ENCODE results near the gene PTPRE. TPM values are rescaled to one million over a fixed set of nuclear protein-coding genes. Genes with fewer than 3 reads are reported as not detected.

The PTPRE gene
- total RNA-seq, 1 donor from 2014 or later = 0.21 TPM

DNA sequence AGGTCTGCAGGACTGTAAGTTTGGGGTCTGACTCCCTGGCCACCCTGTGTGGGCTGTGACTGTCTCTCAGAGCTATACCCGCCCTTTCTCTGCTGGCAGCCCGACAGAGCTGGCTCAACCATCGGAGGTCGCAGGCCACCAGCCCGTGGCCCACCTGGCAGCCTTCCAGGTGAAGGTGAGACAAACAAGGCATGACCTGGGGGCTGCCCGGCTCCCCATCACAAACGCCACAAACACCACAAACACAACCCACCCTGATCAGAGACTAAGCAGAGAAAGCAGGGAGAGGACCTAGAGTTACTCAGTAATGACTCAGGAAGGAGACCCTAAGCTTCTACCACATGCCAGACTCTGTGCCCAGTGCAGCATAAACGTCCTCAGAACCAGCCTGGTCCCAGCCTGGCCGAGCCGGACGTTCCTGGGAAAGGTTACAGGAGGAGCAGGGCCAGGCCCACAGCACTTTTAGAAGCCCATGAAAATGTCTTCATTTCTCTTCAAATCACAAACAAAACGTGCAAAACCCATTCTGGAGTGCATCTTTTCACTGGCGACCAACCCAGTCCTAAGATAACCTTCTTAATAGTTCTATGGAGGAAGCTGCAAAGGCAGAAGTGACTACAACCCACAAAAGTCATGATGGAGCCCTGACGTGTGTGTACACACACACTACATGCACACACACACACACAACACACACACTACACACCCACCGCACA lies 152.5 kb downstream of the PTPRE start:
- no peaks in the 10 kb centered on the region for H3K79me2 ChIP-seq (ENCODE audit: low read depth)
- no peaks in the 10 kb centered on the region for H3K9me3 Mint-ChIP-seq
- no peak overlapping the region for H3K4me2 ChIP-seq
- H3K4me1 Mint-ChIP-seq = peaks cover 22% of the 10 kb centered on the region
- TF ChIP-seq EZH2 (IDR thresholded peaks at IDR 0.05) = no peak
- TF ChIP-seq EZH2phosphoT487 (IDR thresholded peaks at IDR 0.05) = no peak
- no peak for TF ChIP-seq CTCF (IDR thresholded peaks at IDR 0.05)
- peaks cover 2% of the 10 kb centered on the region for H3K27me3 Mint-ChIP-seq (ENCODE audit: insufficient read depth, low read depth)
- H3K9ac ChIP-seq = no peak overlapping the region
- peak overlapping the region; percentile 3 for H3K27ac Mint-ChIP-seq
- no peaks in the 10 kb centered on the region for H4K20me1 ChIP-seq (ENCODE audit: low read depth)
- H3F3A ChIP-seq (ENCODE audit: low read depth) = no peaks in the 10 kb centered on the region
- H3K36me3 ChIP-seq = no peaks in the 10 kb centered on the region
- H3K27ac ChIP-seq = no peak overlapping the region
- no peaks in the 10 kb centered on the region for H3K36me3 Mint-ChIP-seq
- no peak overlapping the region for H3K4me3 Mint-ChIP-seq
- peaks cover 18% of the 10 kb centered on the region for H3K4me1 ChIP-seq
- no peaks in the 10 kb centered on the region for H3K9me3 ChIP-seq (ENCODE audit: low read depth)
- H3K27me3 ChIP-seq = no peaks in the 10 kb centered on the region
- no peak for DNase-seq (ENCODE audit: low spot score)
- no peak overlapping the region for H3K4me3 ChIP-seq
- H2AFZ ChIP-seq (replicated peaks) = no peak overlapping the region

DNA sequence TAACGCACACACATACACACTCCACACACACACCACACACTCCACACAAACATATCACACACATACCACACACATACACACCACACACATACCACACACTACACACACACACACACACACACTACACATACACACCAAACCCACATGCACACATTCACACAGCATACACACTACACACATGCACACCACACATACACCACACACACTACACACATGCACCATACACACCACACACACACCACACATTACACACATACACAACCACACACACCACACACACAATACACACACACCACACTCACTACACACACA lies 153.0 kb downstream of the PTPRE start:
- DNase-seq (ENCODE audit: low spot score) = no peak
- Mint-ChIP-seq H3K27ac (peak overlapping the region; percentile 3), H3K9me3 (no peaks in the 10 kb centered on the region), H3K36me3 (no peaks in the 10 kb centered on the region), H3K4me3 (peak overlapping the region; percentile 27), H3K27me3 (ENCODE audit: insufficient read depth, low read depth) (peaks cover 2% of the 10 kb centered on the region), H3K4me1 (peaks cover 25% of the 10 kb centered on the region)
- no peaks in the 10 kb centered on the region for H3K36me3 ChIP-seq
- TF ChIP-seq CTCF (IDR thresholded peaks at IDR 0.05) (no peak), EZH2 (IDR thresholded peaks at IDR 0.05) (no peak), EZH2phosphoT487 (IDR thresholded peaks at IDR 0.05) (no peak)
- H3K79me2 ChIP-seq (ENCODE audit: low read depth) = no peaks in the 10 kb centered on the region
- peaks cover 18% of the 10 kb centered on the region for H3K4me1 ChIP-seq
- H3K9me3 ChIP-seq (ENCODE audit: low read depth) = no peaks in the 10 kb centered on the region
- no peaks in the 10 kb centered on the region for H4K20me1 ChIP-seq (ENCODE audit: low read depth)
- no peaks in the 10 kb centered on the region for H3F3A ChIP-seq (ENCODE audit: low read depth)
- no peak overlapping the region for H2AFZ ChIP-seq (replicated peaks)
- no peak overlapping the region for H3K9ac ChIP-seq
- no peak overlapping the region for H3K27ac ChIP-seq
- no peak overlapping the region for H3K4me3 ChIP-seq
- H3K27me3 ChIP-seq = no peaks in the 10 kb centered on the region
- no peak overlapping the region for H3K4me2 ChIP-seq

GRCh38 chr10:128060341-128061250 lies 153.7 kb downstream of the PTPRE start:
- H3F3A ChIP-seq (ENCODE audit: low read depth) = no peaks in the 10 kb centered on the region
- H3K27me3 ChIP-seq = no peaks in the 10 kb centered on the region
- H3K27ac ChIP-seq = no peak overlapping the region
- H3K4me2 ChIP-seq = no peak overlapping the region
- H3K9me3 ChIP-seq (ENCODE audit: low read depth) = no peaks in the 10 kb centered on the region
- H3K4me1 ChIP-seq = peaks cover 18% of the 10 kb centered on the region
- Mint-ChIP-seq H3K27me3 (ENCODE audit: insufficient read depth, low read depth) (peaks cover 7% of the 10 kb centered on the region), H3K9me3 (no peaks in the 10 kb centered on the region), H3K4me1 (peaks cover 25% of the 10 kb centered on the region), H3K4me3 (no peak overlapping the region), H3K36me3 (no peaks in the 10 kb centered on the region), H3K27ac (peak overlapping the region; percentile 3)
- no peak overlapping the region for H3K4me3 ChIP-seq
- no peak for DNase-seq (ENCODE audit: low spot score)
- no peaks in the 10 kb centered on the region for H3K79me2 ChIP-seq (ENCODE audit: low read depth)
- H3K36me3 ChIP-seq = no peaks in the 10 kb centered on the region
- no peak overlapping the region for H3K9ac ChIP-seq
- H4K20me1 ChIP-seq (ENCODE audit: low read depth) = no peaks in the 10 kb centered on the region
- H2AFZ ChIP-seq (replicated peaks) = no peak overlapping the region
- TF ChIP-seq EZH2phosphoT487 (IDR thresholded peaks at IDR 0.05) (no peak), EZH2 (IDR thresholded peaks at IDR 0.05) (no peak), CTCF (IDR thresholded peaks at IDR 0.05) (no peak)

Measured in neural progenitor cell (in vitro differentiated cells).